Liver (tissue), 9 donors: ENCODE measurements around the gene PIP4K2A. TPM values are rescaled to one million over a fixed set of nuclear protein-coding genes. Genes with fewer than 3 reads are reported as not detected.

Source experiments
- DNase-seq: peaks from one replicate; pipeline ENCODE4 v3.0.0-alpha.2; 2017; ENCODE audit warnings: low spot score
- H3K27ac ChIP-seq, 2 donors: one replicate each; pipeline ENCODE4 v1.7.0; 2013; ENCODE audit warnings: inconsistent platforms in 2 of 2, low read length in 2 of 2, control low read depth in 1 of 2, low read depth in 1 of 2, mild to moderate bottlenecking in 1 of 2
- H3K27me3 ChIP-seq, 4 donors: one replicate each; pipeline versions ENCODE4 v1.6.1 to v1.7.0; 2013; ENCODE audit warnings: low read length in 3 of 4, inconsistent platforms in 1 of 4, mild to moderate bottlenecking in 1 of 4, moderate library complexity in 1 of 4; ENCODE audit not compliant: control insufficient read depth in 4 of 4, insufficient read depth in 4 of 4
- H3K36me3 ChIP-seq, 4 donors: one replicate each; pipeline versions ENCODE4 v1.6.1 to v1.7.0; 2013; ENCODE audit warnings: low read length in 3 of 4, mild to moderate bottlenecking in 3 of 4, low read depth in 1 of 4, moderate library complexity in 1 of 4; ENCODE audit not compliant: control insufficient read depth in 4 of 4, insufficient read depth in 3 of 4
- H3K4me1 ChIP-seq, 4 donors: one replicate each; pipeline versions ENCODE4 v1.6.1 to v1.7.0; 2013; ENCODE audit warnings: low read length in 3 of 4, mild to moderate bottlenecking in 3 of 4, moderate library complexity in 1 of 4; ENCODE audit not compliant: control insufficient read depth in 4 of 4, insufficient read depth in 4 of 4
- H3K4me3 ChIP-seq, 3 donors: one replicate each; pipeline versions ENCODE4 v1.6.1 to v1.7.0; 2013; ENCODE audit warnings: low read length in 3 of 3, control low read depth in 1 of 3, low read depth in 1 of 3, mild to moderate bottlenecking in 1 of 3
- H3K9ac ChIP-seq, 2 donors: one replicate each; pipeline ENCODE4 v1.7.0; 2013; ENCODE audit warnings: low read length in 2 of 2, mild to moderate bottlenecking in 2 of 2, moderate library complexity in 2 of 2, control low read depth in 1 of 2, low read depth in 1 of 2
- H3K9me3 ChIP-seq, 4 donors: one replicate each; pipeline versions ENCODE4 v1.6.1 to v1.7.0; 2013; ENCODE audit warnings: low read length in 3 of 4; ENCODE audit not compliant: control insufficient read depth in 4 of 4
- ATF3 ChIP-seq: IDR thresholded peaks from 2 replicates; pipeline ENCODE4 v1.6.1; 2016; ENCODE audit warnings: antibody characterized with exemption
- CTCF ChIP-seq: fragments of 150-350 bp; IDR thresholded peaks from 2 replicates; pipeline ENCODE4 v1.5.1; 2017; ENCODE audit warnings: improper control_type of control experiment, low read depth, low read length; ENCODE audit not compliant: missing input control
- EGR1 ChIP-seq, 2 donors: IDR thresholded peaks; 2 replicates each; pipeline ENCODE4 v1.6.1; 2016 to 2018; ENCODE audit warnings: antibody characterized with exemption in 2 of 2, low read depth in 2 of 2
- FOXA1 ChIP-seq: IDR thresholded peaks from 2 replicates; pipeline ENCODE4 v1.6.1; 2016; ENCODE audit warnings: antibody characterized with exemption
- FOXA2 ChIP-seq: IDR thresholded peaks from 2 replicates; pipeline ENCODE4 v1.6.1; 2016; ENCODE audit warnings: antibody characterized with exemption
- GABPA ChIP-seq, 2 donors: IDR thresholded peaks in 1 of 2; conservative IDR thresholded peaks in 1 of 2; 2 replicates each; pipeline ENCODE4 v1.6.1; 2016; ENCODE audit warnings: antibody characterized with exemption in 2 of 2, mild to moderate bottlenecking in 1 of 2, moderate library complexity in 1 of 2
- HNF4A ChIP-seq, 2 donors: conservative IDR thresholded peaks; 2 replicates each; pipeline ENCODE4 v1.6.1; 2016; ENCODE audit warnings: antibody characterized with exemption in 2 of 2, mild to moderate bottlenecking in 2 of 2
- HNF4G ChIP-seq: IDR thresholded peaks from 2 replicates; pipeline ENCODE4 v1.6.1; 2016; ENCODE audit warnings: antibody characterized with exemption
- JUND ChIP-seq, 2 donors: IDR thresholded peaks; 2 replicates each; pipeline ENCODE4 v1.6.1; 2016; ENCODE audit warnings: antibody characterized with exemption in 2 of 2
- MAX ChIP-seq: IDR thresholded peaks from 2 replicates; pipeline ENCODE4 v1.6.1; 2016; ENCODE audit warnings: antibody characterized with exemption
- NR2F2 ChIP-seq: IDR thresholded peaks from 2 replicates; pipeline ENCODE4 v1.6.1; 2016; ENCODE audit warnings: antibody characterized with exemption
- RAD21 ChIP-seq, 2 donors: IDR thresholded peaks; 2 replicates each; pipeline ENCODE4 v1.6.1; 2016; ENCODE audit warnings: antibody characterized with exemption in 2 of 2, mild to moderate bottlenecking in 2 of 2
- REST ChIP-seq: IDR thresholded peaks from 2 replicates; pipeline ENCODE4 v1.6.1; 2016; ENCODE audit warnings: antibody characterized with exemption, mild to moderate bottlenecking
- RXRA ChIP-seq, 2 donors: IDR thresholded peaks; 2 replicates each; pipeline ENCODE4 v1.6.1; 2017 to 2018; ENCODE audit warnings: antibody characterized with exemption in 2 of 2, mild to moderate bottlenecking in 1 of 2
- SP1 ChIP-seq: IDR thresholded peaks from 2 replicates; pipeline ENCODE4 v1.6.1; 2018; ENCODE audit warnings: antibody characterized with exemption, mild to moderate bottlenecking
- TAF1 ChIP-seq: conservative IDR thresholded peaks from 2 replicates; pipeline ENCODE4 v1.6.1; 2016; ENCODE audit warnings: antibody characterized with exemption, mild to moderate bottlenecking
- YY1 ChIP-seq: IDR thresholded peaks from 2 replicates; pipeline ENCODE4 v1.6.1; 2016; ENCODE audit warnings: antibody characterized with exemption, mild to moderate bottlenecking
- ZBTB33 ChIP-seq: IDR thresholded peaks from 2 replicates; pipeline ENCODE4 v1.6.1; 2016; ENCODE audit warnings: antibody characterized with exemption
- WGBS: extraction: QIAGEN DNeasy Blood & Tissue Kit; methylation state at CpG from one replicate; pipeline ENCODE4 v1.1.7; 2013; 5-methylcytosine and 5-hydroxymethylcytosine counted together
- polyA plus RNA-seq, 2 donors: library from polyadenylated mRNA; stranded (reverse) in 1 of 2; unstranded in 1 of 2; fragments of 200-250 nt in 1 of 2; fragments of >200 nt in 1 of 2; fragmentation: Nextera tagmentation in 1 of 2; extraction: Ambion mirVana in 1 of 2; gene quantifications; one replicate each; pipeline versions ENCODE4 v1.2.1 to v1.2.3, GENCODE V29; 2013 to 2015
- total RNA-seq, 2 donors: library from RNA; depleted of rRNA; stranded (reverse); fragments of >200 nt; gene quantifications; one replicate each; pipeline ENCODE4 v1.2.3, GENCODE V29; 2014
- donor health status: healthy.
- donor health status: healthy.
- donor health status: healthy.
- donor health status: healthy.
- donor health status: healthy.

The PIP4K2A gene
- total and polyA plus RNA-seq, 4 donors, result 6.4 to 53.7 (median 8.6) TPM

GRCh38 chr10:22647244-22647643 is 67.1 kb downstream of the PIP4K2A start:
- Histone ChIP-seq H3K27ac (peak overlapping the region in 1 of 2 donors; percentile 48), H3K36me3 (no peaks in the 10 kb centered on the region), H3K9ac (peak overlapping the region in 1 of 2 donors; percentile 26), H3K9me3 (no peaks in the 10 kb centered on the region), H3K4me3 (no peak overlapping the region), H3K27me3 (no peaks in the 10 kb centered on the region), H3K4me1 (peaks cover 0 to 14% (median 7%) of the 10 kb centered on the region in 4 donors)
- TF ChIP-seq ZBTB33 (no peak), GABPA (IDR thresholded peaks at IDR 0.05 in 1 of 2, conservative IDR thresholded peaks at IDR 0.05 in 1 of 2) (no peak), MAX (no peak), JUND (IDR thresholded peaks at IDR 0.05) (no peak), EGR1 (IDR thresholded peaks at IDR 0.05; ENCODE audit: low read depth in 2 of 2) (no peak), YY1 (no peak), SP1 (no peak), HNF4G (no peak), HNF4A (conservative IDR thresholded peaks at IDR 0.05) (no peak), RXRA (IDR thresholded peaks at IDR 0.05) (no peak), CTCF (no peak), NR2F2 (no peak), RAD21 (IDR thresholded peaks at IDR 0.05) (no peak), TAF1 (no peak), REST (no peak), FOXA2 (no peak), FOXA1 (no peak)
- WGBS, result 76% methylated on average over 5 of the region's 5 CpGs
- no peak for DNase-seq

GRCh38 chr10:22646388-22646853 is 68.0 kb downstream of the PIP4K2A start:
- no peak for DNase-seq
- H3K4me1 ChIP-seq, result peaks cover 0 to 14% (median 10%) of the 10 kb centered on the region in 4 donors
- H3K27me3 ChIP-seq, result no peaks in the 10 kb centered on the region
- TF ChIP-seq FOXA1 (no peak), EGR1 (IDR thresholded peaks at IDR 0.05; ENCODE audit: low read depth in 2 of 2) (no peak), ATF3 (no peak), SP1 (no peak), CTCF (no peak), JUND (IDR thresholded peaks at IDR 0.05) (no peak)
- peak overlapping the region in 1 of 2 donors; percentile 25 for H3K27ac ChIP-seq
- H3K36me3 ChIP-seq, result no peaks in the 10 kb centered on the region
- H3K4me3 ChIP-seq, result no peak overlapping the region
- no peak overlapping the region for H3K9ac ChIP-seq
- WGBS, result 72% methylated on average over 2 of the region's 2 CpGs
- no peaks in the 10 kb centered on the region for H3K9me3 ChIP-seq
